Measurements from ENCODE around the gene ZNF207.
"Not testable (repeated sequence)": the region's sequence is repeated elsewhere in the genome, so short reads cannot be mapped to it uniquely, and the experiment has no call there.

The ZNF207 gene

GRCh38 chr17:32349854-32350665 is at the start of gene ZNF207:
TSS of gene ZNF207 (plus strand) at chr17:32350157. CDS start at chr17:32350286, 129 bp downstream.
- DNase-seq = peak; percentile 89

GRCh38 chr17:32302037-32302436 is 47.9 kb upstream of the ZNF207 start:
- no peak for DNase-seq

DNA sequence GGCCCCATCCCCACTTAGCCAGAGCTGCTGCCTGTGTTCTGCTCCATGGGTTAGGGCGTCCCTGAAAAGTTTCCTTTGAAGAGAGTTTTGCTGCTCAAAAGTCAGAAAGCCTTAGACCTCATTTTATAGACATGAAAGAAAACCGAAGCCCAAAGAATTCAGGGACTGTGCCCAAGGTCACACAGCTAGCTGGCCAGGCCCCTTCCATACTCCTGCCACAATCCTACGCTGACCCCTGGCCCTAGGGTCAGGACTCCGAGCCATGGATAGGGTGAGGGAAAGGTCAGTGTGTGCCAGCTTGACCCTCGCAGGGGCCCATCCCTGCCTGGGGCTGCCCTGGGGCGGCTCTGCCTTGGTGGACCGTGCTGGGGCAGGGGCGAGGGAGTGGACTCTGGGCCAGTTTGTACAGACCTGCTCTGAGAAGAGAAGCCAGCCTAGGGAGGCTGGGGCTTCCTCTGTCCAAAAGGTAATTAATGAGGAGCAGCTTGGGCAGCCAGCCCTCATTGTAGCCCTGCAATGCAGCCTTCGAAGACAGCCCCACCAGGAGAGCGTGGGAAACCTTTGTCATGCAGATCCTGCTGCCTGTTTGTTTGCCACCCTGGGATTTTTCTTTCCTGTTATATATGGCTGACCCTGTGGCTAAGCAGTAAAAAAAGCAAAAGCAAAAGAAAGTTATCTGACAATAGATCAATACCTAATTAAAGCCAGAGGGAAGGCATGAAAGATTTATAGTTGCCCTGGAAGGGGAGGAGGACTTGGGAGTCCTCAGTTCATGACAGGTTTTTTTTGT is 46.9 kb upstream of the ZNF207 start:
- DNase-seq = no peak

DNA sequence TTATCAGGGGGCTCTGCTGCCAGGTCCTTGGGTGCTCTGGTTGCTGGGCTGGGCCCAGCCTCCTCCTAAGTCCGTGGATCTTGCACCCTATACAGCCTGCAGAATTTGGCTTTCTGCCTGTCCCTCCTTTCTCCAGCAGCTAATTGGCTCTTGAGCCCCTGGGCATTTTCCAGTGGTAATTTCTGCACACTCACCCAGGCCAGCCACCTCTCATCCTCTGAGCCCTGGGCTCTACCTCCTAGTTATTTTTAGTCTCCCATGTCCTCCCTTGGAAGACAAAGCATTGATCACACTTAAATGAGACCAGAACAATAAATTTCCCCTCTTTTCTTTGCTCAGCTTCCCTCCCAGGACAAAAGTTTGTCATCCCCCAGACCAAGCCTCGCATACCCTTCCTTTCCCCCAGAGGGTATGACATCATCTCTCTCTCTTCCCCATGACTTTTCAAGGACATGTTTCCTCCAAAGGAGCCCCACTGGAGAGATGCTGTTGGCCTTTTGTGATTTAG is 46.1 kb upstream of the ZNF207 start:
- DNase-seq = peak; percentile 51

GRCh38 chr17:32305049-32305448 is 44.9 kb upstream of the ZNF207 start:
- DNase-seq = no peak

GRCh38 chr17:32307658-32308057 is 42.3 kb upstream of the ZNF207 start:
- peak; percentile 32 for DNase-seq

DNA sequence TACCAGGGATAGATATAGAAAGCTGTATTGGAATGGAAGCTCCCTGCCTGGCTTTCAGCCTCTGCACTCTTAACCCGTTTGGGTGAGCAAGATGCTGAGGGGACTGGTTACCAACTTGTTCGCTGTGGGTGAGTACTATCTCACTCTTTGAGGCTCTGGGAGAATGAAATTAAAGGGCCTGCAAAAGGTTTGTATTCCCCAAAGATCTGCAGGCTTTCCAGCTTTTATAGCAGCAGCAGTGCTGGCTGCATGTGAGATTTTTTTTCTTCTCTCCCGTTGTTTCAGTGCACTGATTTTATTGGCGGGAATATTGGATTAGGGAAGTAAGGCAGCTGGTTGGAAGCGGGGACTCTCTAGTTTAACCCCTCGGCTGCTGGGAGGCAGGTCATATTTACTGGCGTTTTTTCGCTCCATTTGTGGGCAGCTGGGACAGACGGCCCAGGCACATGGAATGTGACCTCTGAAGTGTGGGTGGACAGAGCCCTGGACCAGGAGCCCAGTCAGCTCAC is 38.9 kb upstream of the ZNF207 start:
- no peak for DNase-seq

- DNase-seq = no peak
Observed at GRCh38 chr17:32314636-32315035, 35.3 kb upstream of the ZNF207 start.

DNA sequence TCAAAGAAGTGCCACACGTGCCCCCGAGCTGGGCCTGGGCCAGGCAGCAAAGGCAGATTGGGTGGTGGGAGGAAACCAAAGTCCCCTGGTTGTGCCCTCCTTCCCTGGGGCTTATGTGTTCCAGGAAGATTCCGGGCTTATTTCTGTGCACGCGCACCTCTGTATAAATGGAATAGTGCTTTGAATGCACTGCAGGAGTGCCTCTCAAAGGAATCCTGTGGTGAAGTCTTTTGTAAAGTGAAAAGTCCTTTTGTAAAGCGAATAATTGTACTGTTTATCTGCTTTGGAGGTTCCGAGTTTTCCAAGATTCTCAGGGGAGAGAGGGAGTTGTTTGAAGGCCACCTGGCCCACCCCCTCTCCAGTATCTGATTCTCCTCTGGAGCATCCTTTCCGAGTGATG is 34.8 kb upstream of the ZNF207 start:
- DNase-seq = no peak

DNA sequence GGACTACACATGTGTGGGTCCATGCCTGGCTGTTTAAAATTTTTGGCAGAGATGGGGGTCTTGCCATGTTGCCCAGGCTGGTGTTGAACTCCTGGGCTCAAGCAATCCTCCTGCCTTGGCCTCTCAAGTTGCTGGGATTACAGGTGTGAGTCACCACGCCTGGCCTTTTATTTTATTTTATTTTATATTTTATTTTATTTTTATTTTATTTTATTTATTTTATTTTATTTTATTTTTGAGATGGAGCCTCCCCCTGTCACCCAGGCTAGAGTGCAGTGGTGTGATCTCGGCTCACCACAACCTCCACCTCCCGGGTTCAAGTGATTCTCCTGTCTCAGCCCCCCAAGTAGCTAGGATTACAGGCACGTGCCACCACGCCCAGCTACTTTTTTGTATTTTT is 33.3 kb upstream of the ZNF207 start:
- DNase-seq = not testable (repeated sequence)

- no peak for DNase-seq
Observed at GRCh38 chr17:32317353-32317752, 32.6 kb upstream of the ZNF207 start.

DNA sequence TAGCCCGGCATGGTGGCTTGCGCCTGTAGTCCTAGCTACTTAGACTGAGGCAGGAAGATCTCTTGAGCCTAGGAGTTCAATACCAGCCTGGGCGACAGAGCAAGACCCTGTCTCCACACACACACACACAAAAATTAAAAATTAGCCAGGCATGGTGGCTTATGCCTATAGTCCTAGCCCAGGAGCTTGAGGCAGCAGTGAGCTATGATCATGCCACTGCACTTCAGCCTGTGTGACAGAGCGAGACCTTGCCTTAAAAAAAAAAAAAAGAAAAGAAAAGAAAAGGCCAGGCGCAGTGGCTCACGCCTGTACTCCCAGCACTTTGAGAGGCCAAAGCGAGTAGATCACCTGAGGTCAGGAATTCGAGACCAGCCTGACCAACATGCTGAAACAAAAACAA is 31.9 kb upstream of the ZNF207 start:
- DNase-seq = no peak

GRCh38 chr17:32319548-32319905 is 30.4 kb upstream of the ZNF207 start:
- peak; percentile 25 for DNase-seq

- DNase-seq = not testable (repeated sequence)
Observed at GRCh38 chr17:32320080-32320479, 29.9 kb upstream of the ZNF207 start.

GRCh38 chr17:32320847-32321246 is 29.1 kb upstream of the ZNF207 start:
- no peak for DNase-seq

DNA sequence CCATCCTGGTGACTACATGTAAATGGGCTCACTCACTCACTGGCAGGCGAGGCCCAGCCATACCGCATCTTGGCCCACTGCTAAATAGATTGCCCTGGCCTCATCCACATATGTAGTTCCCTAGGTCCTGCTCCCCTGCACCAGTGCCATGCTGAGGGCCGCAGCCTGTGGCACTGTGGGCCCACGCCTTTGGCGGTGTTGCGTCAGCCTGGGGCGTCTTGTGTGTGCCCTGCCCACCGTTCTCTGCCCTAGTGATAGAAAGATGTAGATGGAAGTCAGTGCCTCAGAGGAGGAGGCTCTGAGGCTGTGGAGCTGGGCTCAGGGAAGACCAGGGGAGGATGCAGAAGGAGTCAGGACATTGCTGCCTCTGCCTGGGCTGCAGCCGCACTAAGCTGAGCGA is 26.9 kb upstream of the ZNF207 start:
- DNase-seq = no peak

DNA sequence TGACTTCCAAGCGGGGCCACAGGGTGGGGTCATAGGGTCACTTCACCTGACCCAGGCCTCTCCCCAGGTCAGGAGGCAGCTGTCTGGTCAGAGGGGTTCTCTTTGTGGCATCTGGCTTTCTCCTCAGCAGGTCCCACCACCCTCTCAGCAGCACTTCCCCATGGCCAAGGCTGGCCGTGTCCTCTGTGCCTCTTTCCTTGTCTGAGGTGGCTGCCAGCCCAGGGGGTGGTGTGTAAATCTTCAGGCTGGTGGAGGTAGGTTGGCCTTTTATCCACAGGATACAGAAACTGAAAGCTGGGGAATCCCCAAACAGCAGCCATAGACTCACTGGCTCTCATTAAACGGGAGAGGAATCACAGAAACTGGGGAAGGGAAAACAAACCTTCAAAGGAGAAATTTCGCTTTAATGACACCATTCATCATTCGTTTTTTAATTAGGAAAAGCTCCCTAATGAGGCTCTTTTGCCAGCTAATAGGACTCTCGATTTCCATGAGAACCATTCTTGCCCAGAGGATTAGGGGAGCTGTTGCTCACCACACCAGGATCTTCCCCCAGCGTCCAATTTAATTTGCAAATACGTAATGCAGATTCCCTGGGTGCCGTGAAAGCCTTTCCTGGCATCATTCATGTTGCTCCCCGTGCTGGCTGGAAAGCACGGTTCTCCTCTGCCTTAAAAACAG is 26.0 kb upstream of the ZNF207 start:
- DNase-seq = peak; percentile 10

GRCh38 chr17:32327911-32328310 is 22.0 kb upstream of the ZNF207 start:
- no peak for DNase-seq

DNA sequence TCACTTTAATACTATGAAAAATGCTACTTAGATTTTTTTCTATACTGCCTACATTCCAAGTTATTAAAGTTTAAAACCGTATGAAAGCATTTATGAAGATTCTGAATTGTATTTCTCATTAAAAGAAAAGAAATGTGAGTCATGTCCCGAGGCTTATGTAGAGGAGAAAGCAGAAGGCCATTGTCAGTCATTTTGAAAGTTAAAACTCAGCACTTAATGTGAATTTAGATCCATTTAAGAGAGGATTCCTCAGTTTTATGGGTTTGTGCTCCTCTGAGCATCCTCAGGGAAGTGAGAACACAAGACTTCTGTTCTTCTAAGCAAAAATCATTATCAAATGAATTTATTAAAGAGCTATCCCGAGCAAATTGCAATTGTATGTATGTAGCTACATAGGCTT is 19.8 kb upstream of the ZNF207 start:
- DNase-seq = no peak

DNA sequence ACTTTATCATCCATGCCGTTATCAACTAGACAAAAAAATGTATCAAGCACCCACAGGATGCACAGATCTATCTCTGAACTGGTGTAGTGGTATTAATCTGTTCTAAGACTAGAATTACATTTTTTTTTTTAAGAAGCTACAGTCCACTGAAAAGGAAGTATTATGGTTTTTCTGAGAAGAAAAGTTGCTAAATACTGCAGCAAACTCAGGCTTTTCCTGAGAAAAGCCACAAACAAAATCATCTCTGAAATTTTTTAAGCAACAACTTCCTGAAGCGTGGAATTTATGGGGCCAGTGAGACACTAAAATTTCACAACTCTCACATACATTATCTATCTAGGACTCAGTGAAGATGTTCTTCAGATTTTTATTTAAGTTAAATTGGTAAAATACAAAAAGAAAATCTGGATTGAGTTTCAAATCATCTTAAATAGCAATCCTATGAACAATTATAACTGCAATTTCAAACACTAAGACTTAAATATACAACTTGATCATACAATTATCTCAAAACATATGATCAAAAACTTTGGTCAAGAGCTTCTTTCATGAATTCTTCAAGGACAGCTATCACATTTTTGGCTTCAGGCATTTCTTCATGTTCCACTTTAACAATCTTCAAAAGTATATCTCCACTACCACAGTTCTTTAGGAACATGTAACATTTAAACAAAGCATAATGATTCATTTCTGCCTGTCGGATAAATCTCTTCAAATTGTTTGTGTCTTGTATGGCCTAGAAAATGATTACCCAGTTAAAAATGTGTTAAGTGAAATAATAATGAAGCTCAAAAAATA is 18.5 kb upstream of the ZNF207 start:
- no peak for DNase-seq

GRCh38 chr17:32333187-32333586 is 16.8 kb upstream of the ZNF207 start:
- no peak for DNase-seq

DNA sequence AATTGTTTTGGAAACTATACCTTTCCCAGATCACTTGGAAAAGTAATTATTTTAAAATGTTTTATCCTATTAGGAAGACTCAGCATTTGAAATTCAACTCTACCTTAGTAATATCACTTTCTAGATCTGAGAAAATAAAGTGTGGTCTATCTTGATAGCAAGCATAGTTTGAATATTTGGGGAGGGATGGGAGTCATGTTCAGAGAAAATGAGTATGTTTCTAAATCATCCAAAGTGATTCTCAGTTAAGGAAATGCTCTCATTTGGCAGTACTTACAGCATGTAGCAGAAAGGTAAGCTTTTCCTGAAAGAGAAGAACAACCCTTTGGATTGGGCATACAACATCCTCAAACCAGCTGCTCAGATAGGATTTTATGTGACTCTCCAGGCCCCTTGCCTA is 14.9 kb upstream of the ZNF207 start:
- no peak for DNase-seq
